Stimulated activated CD8-positive, alpha-beta memory T cell treated with anti-CD3 and anti-CD28 coated beads, Interleukin-12 subunit alpha, Interleukin-12 subunit beta, amount 100 ng/mL, for 24 hours (primary cell): ENCODE measurements around the gene KRTAP20-2.

Source experiments
- DNase-seq: peaks from one replicate; pipeline ENCODE4 v3.0.0-alpha.2; 2020; ENCODE audit errors: extremely low read depth

Gene KRTAP20-2

DNA sequence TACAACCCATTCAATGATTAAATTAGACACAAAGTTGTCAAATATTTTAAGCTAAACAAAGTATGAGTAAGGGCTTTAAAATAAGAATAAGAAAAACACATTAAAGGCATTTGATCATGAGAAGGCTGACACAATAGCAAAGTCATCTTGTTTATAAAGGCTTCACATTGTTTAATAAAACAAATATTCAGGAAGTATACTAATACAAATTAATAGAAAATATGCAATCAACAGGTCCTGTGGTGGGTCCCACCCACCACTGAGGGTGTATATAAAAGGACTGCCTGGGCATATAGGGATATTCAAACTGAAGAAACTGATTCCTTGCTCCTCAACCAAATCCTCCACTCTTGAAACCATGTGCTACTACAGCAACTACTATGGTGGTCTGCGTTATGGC is at the start of gene KRTAP20-2:
TSS of gene KRTAP20-2 (plus strand) at position 301 of the 400 bp plus-strand sequence. CDS start at position 359, 58 bp downstream.
- no peak for DNase-seq

GRCh38 chr21:30590297-30590696 is 44.7 kb upstream of the KRTAP20-2 start, which contains the start of gene KRTAP22-2:
Gene KRTAP22-2, minus strand, starts transcription at chr21:30590397.
- DNase-seq = no peak

DNA sequence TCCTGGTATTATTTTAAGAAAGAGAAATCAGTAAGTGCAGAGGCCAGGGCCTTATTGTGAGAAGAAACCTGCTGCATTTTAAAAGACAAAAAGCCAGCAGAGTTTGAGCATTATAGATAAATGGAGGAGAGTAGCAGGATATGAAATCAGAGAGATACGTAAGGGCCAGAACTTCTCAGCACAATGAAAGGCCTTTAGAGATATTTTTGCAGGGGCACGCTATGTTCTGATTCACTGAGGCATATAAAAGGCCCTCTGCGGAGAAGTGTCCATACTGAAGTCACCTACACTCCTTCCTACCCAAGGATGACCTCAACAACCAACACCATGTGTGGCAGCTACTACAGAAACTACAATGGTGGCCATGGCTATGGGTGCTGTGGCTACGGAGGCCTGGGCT is 42.9 kb upstream of the KRTAP20-2 start, which contains the start of gene KRTAP6-3:
TSS of gene KRTAP6-3 (plus strand) at position 301 of the 400 bp plus-strand sequence. CDS start at position 307, 6 bp downstream.
- no peak for DNase-seq

GRCh38 chr21:30598802-30599201 is 36.2 kb upstream of the KRTAP20-2 start, which contains the start of gene KRTAP6-2:
Gene KRTAP6-2, minus strand, starts transcription at chr21:30598902. Its CDS starts 28 bp downstream, at chr21:30598874.
- no peak for DNase-seq

- no peak for DNase-seq
Observed at GRCh38 chr21:30600787-30601186, 34.2 kb upstream of the KRTAP20-2 start, which contains the start of gene KRTAP22-1. Gene KRTAP22-1, plus strand, starts transcription at chr21:30601087.

DNA sequence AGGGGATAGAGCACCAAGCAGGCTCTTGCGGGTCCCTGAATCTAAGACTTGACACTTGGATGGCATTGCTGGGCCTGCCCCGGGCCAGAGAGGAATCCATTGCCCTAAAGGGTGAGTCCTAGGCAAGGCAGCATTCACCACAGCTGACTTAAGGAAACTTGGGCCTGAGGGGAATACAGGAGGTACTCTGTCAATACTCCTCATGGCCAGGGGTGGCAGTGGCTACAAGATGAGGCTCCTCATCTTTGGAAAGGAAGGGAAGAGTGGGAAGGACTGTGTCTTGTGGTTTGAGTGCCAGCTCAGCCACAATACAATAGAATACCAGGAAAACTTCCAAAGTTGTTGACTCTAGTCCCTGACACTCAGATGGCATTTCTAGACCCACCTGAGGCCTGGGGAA is 29.0 kb upstream of the KRTAP20-2 start:
- no peak for DNase-seq

DNA sequence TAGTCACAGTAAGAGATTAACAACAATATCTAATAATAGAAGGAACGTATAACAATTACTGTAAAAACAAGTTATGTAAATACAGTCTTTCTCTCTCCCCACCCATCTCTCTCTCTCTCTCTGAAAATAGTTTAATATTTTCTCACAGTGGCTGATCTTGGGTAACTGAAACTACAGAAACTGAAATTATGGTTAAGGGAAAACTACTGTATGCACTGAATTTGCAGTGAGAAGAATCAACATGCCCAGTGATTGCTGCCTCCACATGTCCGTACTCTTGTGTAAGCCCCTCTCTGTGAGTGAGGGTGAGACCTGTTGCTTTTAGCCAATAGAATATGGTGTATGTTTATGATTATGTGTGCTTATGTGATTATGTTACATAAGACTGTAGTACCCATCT is 22.9 kb upstream of the KRTAP20-2 start:
- DNase-seq = no peak

GRCh38 chr21:30613836-30614235 is 21.2 kb upstream of the KRTAP20-2 start, which contains the start of gene KRTAP6-1:
Gene KRTAP6-1, minus strand, starts transcription at chr21:30613930. Its CDS starts 26 bp downstream, at chr21:30613904.
- DNase-seq = no peak

DNA sequence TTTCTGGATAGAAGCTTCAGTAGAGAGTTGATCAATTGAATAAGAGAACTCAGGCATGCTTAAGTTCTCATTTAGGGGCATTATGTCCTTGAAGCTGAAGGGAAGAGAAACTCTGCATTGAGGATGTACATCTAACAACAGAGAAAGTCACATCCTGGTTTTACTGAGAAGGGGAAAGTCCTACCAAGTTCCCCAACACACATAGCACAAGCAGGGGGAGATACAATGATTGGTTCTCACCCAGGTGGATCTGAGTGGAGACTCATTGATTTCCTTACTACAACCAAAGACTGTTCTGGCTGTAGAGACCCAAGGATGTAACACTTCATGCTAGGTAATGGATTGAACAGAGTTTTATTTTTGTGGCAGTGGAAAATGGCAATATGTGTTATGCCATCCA is 19.8 kb upstream of the KRTAP20-2 start:
- no peak for DNase-seq

- no peak for DNase-seq
Observed at GRCh38 chr21:30616125-30616524, 18.9 kb upstream of the KRTAP20-2 start, which contains the start of gene KRTAP20-1. Gene KRTAP20-1, plus strand, starts transcription at chr21:30616425. Its CDS starts 30 bp downstream, at chr21:30616455.

DNA sequence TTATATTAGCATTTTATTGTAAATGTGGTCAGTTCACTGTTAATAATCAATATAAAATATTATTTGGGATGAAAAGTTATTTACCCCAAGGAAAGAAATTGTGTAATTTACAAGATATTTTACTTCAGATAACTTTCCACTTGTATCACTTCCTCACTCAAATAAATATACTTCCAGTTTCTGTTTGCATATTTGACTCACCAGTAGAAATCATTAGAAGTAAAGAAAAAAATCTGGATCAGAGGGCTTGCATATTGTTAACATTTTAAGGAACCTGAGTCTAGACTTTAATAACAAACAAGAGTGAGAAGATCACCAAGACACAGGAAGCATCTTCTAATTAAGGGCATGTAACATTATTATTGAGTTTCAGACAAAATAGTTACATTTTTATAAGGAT is 14.9 kb upstream of the KRTAP20-2 start:
- no peak for DNase-seq

- DNase-seq = no peak
Observed at GRCh38 chr21:30620522-30620921, 14.5 kb upstream of the KRTAP20-2 start, which contains the start of gene KRTAP20-4. Gene KRTAP20-4, plus strand, starts transcription at chr21:30620627.

GRCh38 chr21:30623362-30623761 is 11.6 kb upstream of the KRTAP20-2 start:
- DNase-seq = no peak

DNA sequence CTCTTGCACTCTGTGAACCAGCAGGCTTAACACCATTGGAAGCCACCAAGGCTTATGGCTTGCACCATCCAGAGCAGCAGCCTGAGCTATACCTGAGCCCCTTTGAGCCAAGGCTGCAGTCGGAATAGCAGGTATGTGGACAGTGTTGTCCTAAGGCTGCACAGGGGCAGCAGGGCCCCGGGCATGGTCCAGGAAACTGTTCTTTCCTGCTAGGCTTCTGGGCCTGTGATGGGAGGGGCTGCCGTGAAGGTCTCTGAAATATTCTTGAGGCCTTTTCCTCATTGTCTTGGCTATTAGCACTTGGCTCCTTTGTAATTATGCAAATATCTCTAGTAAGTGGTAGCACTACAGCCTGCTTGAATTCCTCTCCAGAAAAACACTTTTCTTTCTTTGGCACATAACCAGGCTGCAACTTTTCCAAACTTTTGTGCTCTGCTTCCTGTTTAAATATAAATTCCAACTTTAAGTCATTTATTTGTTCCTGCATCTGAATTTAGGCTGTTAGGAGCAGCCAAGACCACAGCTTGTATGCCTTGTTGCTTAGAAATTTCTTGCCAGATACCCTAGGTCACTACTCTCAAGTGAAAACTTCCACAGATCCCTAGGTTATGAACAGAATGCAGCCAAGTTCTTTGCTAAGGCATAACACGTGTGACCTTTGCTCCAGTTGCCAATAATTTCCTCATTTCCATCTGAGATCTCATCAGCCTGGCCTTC is 9.4 kb upstream of the KRTAP20-2 start:
- DNase-seq = no peak

GRCh38 chr21:30628109-30628508 is 6.9 kb upstream of the KRTAP20-2 start:
- DNase-seq = no peak

DNA sequence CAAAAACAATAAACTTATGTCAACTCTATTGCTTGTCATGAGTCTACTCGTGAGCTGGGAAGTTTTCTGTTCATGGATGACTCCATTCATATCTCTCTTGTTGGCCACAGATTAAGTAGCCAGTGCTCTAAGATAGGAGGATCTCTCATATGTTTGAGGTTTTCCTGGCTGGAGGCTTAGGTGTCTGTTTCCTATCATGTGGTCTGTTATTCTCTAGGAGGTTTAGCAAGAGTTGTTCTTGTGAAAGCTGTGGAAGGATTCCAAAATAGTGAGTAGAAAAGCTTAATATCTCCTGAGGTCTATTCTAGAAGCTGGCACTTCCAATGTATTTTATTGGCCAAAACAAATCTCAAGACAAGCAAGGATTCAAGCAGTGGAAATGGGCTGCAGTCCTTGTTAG is 5.8 kb upstream of the KRTAP20-2 start:
- DNase-seq = no peak

DNA sequence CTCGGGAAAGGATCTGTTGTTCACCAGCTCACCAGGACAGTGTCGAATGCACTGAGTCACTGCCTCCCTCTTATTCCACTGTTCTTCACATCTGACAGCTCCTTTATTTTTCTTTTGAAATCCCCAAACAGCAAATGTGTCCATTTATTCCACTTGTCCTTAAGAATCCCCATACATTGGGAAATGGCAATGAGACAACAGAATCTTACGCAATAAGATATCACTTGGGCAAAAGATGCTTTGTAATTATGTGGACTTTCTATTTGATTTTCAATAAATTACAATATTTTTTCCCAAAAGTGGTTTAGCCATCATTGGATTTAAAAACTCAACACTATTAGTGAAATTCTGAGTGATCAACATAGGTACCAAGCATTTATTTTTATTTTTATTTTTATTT is 3.7 kb downstream of the KRTAP20-2 start:
- DNase-seq = no peak

DNA sequence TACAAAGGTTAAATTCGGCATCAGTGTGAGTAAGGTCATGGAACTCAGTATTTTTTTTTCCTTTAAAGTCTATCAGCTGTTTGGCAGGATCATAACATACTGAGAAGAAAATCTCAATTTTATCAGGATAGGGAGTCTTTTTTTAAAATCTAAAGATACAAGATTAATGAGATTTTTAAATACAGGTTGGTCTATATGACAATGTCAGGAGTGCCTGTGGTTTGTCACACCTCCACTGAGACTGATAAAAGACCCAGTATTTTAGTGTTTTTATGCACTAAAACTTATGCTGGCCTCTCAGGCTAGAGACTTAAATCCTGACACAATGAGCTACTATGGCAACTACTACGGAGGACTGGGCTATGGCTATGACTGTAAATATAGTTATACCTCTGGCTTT is 7.6 kb downstream of the KRTAP20-2 start, which contains the start of gene KRTAP20-3:
TSS of gene KRTAP20-3 (plus strand) at position 301 of the 400 bp plus-strand sequence.
- DNase-seq = no peak

- no peak for DNase-seq
Observed at GRCh38 chr21:30646904-30647414, 12.0 kb downstream of the KRTAP20-2 start.

DNA sequence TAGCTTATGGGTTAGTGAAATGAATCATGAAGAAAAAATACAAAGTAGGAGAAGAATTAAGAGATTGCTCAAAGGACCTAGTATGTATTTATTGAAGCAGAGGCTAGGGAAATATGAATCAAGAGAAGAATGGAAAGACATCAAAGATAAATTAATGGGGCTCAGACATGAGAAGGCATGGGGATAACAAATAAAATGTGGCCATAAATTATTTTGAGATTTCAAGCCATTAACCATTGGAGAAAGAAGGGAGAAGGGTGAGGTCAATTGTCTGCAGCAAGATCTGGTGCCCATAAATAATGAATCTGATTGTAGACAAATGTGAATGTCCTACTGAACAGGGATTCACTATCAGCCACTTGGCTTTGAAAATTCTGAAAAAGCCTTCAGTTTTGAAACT is 17.9 kb downstream of the KRTAP20-2 start:
- DNase-seq = no peak

DNA sequence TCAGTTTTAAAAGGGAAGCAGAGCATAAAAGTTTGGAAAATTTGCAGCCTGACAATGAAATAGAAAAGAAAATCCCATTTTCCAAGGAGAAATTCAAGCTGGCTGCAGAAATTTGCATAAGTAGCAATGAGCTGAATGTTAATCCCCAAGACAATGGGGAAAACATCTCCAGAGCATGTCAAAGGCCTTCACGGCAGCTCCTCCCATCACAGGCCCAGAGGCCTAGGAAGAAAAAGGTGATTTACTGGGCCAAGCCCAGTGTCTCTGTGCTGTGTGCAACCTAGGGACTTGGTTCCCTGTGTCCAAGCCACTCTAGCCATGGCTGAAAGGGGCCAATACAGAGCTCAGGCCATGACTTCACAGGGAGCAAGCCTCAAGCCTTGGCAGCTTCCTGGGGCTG is 33.8 kb downstream of the KRTAP20-2 start:
- no peak for DNase-seq

DNA sequence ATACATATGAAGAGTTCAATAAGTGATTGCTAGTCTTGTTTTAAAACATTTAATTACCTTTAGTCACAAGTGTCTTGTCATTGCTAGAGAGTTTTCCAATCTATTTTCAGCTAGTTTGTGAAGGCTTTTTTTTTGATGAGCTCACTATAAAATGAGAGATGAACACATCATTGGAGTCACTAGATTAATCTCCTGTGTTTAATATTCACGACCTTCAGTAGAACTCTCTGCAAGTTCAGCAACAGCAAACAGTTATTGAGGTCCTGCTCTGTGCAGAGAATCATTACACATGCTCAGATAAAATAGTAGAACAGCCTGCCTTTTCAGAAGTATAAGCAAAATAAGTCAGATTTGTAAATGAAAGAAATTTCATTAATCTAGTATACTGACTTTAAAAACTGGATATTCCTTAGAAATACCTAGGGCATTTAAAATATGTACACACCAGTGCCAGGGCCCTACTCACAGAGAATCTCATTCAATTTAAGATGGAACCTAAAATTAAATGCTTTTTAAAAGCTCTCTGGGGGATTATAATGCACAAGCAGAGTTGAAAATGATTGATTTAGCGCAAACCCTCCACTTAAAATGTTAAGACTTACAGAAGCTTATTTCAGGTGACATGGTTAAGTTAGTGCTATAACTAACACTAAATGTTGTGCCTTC is 38.1 kb downstream of the KRTAP20-2 start:
- no peak for DNase-seq
